ENCODE data around the gene CNR2. TPM values are rescaled to one million over a fixed set of nuclear protein-coding genes. Genes with fewer than 3 reads are reported as not detected.
"Not testable (repeated sequence)": the region's sequence is repeated elsewhere in the genome, so short reads cannot be mapped to it uniquely, and the experiment has no call there.

Gene CNR2
- polyA plus RNA-seq, 1 donor: 0.05 TPM

DNA sequence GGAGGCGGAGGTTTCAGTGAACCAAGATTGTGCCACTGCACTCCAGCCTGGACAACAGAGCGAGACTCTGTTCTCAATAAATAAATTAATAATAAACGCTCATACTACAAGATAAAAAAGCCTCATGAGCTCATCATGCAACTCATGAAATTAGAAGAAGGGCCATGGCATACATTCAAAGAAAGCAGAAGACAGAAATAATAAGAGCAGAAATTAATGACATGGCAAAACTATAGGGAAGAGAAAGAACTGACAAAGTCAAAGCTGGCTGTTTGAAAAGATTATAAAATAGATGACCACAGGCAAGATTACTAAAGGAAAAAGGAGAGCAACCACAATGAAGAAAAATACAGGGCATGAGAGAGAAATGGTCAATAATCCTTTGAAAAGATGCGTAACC lies 30.4 kb downstream of the CNR2 start:
- DNase-seq: no peak

DNA sequence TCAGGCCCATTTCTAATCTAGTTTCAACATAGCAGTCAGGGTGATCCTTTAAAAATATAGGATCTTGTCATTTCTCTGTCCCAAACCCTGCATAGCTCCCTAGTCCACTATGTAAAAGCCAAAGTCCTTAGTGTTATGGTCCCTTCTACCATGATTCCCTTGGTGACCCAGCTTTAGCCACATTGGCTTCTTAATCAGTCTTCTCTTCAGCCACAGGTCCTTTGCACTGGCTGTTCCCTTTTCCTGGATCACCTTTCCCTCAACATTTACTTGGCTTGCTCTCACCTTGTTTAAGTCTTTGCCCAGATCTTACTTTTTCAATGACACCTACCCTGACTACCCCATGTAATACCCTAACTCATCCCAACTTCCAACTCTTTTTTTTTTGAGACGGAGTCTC lies 33.4 kb downstream of the CNR2 start:
- no peak for DNase-seq

DNA sequence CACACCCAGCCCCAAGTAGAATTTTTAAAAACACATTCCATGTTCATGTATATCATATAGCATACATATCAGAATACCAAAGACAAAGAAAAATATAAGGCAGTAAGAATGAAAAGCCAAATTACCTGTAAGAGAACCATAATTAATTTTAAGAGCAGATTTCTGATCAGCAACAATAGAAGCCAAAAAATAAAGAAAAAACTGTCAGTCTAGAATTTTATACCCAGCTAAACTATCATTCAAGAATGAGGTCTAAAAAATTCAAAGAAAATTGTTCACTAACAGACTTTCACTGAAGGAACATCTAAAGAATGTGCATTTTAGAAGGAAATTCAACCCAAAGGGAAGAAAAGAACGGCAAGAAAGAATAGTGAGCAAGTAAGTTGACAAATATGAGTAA lies 34.5 kb downstream of the CNR2 start:
- no peak for DNase-seq

DNA sequence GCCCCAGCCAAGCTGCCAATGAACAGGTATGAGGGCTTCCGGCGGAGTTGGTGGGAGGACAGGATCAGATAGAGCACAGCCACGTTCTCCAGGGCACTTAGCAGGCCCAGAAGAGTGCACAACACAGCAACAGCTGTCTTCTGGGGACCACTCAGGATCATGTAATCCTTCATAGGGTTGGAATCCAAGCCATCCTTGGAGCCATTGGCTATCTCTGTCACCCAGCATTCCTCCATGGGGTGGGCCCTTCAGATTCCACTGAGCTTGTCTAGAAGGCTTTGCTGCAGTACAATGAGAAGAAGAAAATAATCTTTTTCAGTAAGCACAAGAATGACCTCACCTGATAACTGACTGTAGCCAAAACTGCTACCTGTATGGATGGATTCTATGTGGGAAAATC lies 37.8 kb downstream of the CNR2 start:
- DNase-seq: no peak

DNA sequence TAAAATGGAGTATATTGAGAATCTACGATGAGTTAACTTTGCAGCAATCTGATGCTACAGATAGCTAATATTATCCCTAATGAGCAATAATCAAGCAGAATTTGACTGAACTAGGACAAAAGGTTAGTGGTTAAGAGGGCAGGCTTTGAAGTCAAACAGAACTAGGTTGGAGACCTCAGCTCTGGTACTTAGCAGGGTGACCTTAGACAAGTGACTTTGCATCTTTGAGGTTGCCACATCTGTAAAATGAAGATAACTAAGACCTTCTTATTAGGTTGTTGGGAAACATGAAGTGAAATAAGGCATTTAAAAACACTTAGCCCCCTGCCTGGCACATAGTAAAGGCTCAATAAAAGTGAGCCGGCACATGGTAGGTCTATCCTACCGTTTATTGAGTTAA lies 40.7 kb downstream of the CNR2 start:
- no peak for DNase-seq

DNA sequence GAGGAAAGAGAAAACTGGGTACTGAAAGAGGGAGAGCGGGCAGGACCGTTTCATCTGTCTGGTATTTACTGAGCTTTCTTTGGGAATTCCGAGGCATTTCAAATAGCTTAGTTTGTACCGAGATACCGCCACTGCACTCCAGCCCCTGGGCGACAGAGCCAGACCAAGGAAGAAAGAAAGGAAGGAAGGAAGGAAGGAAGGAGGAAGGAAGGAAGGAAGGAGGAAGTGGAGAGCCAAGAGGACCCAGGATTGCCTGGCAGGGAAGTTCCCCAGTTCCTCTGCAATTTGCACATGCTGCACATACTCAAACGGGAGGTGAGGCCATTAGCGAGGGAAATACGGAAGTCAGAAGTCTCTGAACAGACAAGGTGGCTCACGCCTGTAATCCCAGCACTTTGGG lies 44.1 kb downstream of the CNR2 start:
- DNase-seq: no peak

DNA sequence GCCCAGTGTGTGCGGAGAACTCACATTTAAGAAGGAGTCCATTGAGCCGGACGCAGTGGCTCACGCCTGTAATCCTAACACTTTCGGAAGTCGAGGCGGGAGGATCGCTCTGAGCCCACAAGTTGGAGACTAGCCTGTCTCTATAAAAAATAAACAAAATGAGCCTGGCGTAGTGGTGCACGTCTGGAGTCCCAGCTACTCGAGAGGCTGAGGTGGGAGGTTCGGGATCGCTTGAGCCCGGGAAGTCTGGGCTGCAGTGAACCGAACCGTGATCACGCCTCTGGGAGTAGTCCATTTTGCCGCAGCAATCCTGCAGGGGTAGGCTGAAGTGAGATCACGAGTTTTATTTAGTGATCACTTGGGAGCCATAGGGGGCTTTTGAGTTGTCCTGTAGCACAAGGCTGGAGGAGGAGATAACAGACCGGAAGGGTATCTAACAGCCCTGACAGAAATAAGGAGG lies 44.6 kb downstream of the CNR2 start:
- DNase-seq: no peak

DNA sequence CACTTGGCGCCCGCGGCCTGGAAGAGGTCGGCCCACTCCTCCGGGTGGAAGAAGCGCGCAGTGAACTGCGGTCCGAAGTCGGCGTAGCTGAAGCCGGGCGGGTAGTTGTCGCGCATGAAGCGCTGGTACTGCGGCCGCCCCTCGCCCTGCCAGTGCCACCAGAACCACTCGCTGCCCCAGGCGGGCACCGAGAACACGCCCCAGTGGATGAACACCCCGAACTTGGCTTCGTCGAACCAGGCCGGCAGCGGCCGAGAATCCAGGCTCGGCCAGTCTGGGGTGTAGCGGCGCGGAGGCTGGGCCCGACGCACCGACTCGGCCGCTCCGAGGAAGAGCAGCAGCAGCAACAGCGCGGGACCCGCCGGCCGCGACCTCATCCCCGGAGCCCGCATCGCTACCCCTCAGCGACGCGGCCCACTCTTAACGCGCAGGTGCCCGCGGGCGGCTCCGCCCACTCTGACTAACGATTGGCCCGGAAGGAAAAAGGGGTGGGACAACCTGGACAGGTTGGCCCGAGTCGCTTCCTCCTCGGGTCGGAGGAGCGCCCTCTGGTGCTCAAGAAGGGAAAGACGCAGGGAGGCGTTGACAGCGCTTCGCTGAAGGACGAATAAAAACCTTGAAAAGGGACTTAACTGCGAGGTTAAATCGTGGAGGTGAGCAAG lies 45.1 kb downstream of the CNR2 start, which contains the start of gene FUCA1:
Gene FUCA1, minus strand, starts transcription at position 396 of the 662 bp plus-strand sequence. Its CDS starts 4 bp downstream, at position 392.
- peak; percentile 94 for DNase-seq

DNA sequence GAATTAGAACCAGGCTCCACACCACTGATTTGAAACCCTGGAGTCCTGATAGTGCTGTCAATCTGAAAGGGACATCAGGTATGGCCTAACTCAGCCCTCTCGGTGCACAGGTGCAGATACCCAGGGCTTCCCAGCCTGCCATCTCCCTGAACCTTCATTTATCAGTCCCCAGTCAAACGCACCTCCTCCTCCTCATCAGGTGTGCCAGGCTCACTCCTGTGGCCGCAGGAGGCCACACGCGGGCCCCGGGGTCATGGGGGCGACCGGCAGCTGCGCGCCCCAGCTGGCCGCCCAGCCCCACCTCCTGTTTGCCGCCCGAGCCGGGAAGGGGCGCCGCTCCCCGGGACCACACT lies 45.6 kb downstream of the CNR2 start:
- DNase-seq: no peak

DNA sequence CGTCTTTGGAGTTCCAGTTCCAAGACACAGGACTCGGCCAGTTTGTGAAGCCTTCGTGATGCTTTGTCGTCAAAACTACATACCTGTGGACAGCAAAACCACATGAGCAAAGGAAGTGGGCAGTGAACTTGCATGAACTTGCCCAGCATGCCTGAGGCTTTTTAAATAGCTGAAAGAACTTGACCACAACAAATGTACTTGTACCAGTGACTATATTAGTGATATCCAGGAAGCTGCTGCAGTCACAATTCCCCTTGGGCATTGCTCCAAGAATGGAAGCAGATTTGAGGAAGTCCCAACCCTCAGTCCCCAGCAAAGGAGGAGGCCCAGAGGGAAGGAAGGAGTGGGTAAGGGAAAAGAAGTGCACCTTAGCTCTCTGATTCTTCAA lies 47.6 kb downstream of the CNR2 start:
- DNase-seq: peak; percentile 15

DNA sequence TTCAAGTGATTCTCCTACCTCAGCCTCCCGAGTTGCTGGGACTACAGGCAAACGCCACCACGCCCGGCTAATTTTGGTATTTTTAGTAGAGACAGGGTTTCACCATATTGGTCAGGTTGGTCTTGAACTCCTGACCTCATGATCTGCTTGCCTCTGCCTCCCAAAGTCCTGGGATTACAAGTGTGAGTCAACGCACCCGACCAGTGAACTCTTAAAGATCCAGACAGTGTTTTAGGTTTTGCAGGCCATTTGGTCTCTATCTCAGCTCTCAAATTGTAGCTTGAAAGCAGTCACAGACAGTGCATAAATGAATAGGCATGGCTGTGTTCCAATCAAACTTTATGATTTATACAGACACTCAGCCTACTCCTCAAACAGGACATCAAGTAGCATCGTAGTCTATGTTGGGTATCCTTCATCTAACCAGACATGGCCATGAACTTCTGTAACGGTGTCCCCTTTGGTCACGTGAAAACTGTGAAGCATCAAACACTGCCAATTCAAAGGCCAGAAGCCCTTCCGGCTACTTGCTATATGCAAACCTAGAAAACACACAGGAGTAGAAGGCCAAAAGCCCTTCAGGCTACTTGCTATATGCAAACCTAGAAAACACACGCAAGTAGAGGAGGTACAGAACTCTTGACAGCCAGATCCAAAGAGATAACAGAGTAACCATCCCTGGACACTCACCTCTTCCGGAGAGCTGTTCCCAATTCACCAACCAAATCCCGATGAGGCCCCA lies 48.2 kb downstream of the CNR2 start:
- DNase-seq: no peak

DNA sequence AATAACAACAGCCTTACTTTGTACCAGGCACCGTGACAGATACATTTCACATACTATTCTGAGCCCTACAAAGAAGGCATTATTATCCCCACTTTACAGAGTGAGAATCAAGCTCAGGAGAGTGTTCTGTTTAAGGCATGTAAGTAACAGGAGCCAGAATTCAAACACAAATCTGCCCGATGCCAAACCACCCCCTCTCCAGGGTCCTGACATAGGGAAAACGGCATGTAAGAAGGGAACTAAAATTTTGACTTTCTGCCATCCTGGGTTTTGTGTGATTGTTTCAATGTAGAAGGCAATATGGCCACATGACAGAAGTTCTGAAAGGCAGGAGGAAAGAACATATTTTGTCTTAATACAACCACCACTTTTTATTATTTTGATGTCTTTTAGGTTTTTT lies 50.5 kb downstream of the CNR2 start:
- DNase-seq: no peak

DNA sequence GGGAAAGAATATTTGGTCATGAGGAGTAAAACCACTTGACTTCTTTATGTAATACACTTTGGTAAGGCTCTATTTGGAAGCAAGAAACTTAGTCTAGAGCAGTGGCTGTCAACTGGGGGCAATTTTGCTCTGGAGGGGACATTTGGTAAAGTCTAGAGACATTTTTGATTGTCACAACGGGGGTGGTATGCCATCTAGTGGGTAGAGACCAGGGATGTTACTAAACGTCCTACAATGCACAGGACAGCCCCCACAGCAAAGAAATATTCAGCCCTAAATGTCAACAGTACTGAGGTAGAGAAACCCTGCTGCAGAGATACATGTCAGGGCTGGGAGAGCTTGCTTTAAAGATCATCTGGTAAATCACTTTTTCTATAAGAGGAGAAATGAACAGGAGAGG lies 58.6 kb downstream of the CNR2 start:
- no peak for DNase-seq

DNA sequence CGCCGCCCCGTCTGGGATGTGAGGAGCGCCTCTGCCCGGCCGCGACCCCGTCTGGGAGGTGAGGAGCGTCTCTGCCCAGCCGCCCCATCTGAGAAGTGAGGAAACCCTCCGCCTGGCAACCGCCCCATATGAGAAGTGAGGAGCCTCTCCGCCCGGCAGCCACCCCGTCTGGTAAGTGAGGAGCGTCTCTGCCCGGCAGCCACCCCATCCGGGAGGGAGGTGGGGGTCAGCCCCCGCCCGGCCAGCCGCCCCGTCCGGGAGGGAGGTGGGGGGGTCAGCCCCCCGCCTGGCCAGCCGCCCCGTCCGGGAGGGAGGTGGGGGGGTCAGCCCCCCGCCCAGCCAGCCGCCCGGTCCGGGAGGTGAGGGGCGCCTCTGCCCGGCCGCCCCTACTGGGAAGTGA lies 60.0 kb downstream of the CNR2 start:
- not testable (repeated sequence) for DNase-seq

DNA sequence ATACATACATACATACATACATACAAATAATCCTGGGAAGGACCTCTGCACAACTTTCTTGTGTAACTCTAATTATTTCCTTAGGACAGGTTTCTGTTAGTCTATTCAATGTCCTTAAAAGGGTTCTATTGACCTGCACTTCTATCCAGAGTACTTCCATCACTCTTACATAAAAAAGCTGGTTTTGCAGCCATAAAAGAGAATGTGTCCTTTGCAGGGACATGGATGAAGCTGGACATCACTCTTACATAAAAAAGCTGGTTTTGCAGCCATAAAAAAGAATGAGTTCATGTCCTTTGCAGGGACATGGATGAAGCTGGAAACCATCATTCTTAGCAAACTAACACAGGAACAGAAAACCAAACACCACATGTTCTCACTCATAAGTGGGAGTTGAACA lies 61.8 kb downstream of the CNR2 start:
- not testable (repeated sequence) for DNase-seq

DNA sequence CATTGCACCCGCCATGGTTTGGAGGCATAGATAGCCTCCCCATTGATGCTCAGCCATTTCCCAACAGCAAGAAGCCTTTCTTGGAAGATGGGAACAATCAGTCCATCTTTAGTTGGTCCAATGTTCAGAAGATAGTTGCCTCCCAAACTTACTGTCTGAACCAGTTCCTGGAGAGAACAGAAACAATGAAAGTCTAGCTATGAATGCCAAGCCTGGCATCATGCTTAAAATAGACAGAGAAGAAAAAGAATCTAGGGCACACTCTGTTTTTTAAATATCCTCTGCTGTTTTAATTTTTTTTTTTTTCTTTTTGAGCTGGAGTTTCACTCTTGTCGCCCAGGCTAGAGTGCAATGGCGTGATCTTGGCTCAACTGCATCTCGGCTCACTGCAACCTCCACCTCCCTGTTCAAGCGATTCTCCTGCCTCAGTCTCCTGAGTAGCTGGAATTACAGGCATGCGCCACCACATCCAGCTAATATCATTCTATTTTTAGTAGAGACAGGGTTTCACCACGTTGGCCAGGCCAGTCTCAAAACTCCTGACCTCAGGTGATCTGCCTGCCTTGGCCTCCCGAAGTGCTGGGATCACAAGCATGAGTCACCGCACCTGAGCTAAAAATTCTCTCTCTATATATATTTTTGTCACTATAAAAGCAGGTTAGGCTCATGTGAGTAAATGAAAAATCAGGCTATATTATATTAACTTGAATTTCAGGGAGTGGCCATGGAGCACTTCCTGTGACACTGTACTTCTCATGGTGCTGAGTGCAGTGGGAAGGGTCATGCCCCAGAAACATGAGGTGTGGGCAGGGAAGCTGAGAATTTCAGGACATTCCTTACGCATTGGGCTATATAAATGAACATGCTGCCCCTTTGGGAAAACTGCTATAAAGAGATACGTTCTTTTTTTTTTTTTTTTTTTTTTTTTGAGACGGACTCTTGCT lies 64.2 kb downstream of the CNR2 start:
- DNase-seq: no peak

DNA sequence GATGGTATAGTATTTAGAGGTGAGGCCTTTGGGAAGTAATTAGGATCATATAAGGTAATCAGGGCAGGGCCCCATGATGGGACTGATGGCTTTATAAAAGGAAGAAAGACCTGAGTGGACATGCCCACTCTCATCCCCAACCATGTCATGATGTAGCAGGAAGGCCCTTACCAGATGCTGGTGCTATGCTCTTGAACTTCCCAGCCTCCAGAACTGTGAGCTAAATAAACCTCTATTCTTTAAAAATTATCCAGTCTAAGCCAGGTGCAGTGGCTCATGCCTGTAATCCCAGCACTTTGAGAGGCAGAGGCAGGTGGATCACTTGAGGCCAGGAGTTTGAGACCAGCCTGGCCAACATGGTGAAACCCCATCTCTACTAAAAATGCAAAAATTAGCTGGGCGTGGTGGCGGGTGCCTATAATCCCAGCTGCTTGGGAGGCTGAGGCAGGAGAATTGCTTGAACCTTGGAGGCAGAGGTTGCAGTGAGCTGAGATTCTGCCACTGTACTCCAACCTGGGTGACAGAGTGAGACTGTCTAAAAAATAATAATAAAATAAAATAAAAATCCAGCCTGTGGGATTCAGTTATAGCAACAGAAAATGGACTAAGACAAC lies 65.6 kb downstream of the CNR2 start:
- not testable (repeated sequence) for DNase-seq

DNA sequence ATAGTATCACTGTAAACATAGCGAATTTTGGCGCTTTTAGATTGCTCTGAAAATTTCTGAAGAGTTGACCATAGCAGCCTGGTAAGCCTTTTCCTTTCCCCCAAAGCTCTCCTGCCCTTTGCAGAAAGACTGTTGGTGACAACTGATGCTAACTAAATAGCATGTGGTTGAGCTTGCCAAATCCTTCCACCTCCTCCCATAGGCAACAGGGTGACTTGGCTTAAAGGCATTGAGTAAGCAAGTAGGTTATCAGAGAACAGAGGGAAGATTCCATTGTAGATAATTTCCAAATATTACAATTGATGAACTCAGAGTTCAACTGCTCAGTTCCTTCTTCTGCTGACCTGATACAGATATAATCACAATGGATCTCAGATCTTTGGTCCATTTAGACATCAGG lies 68.0 kb downstream of the CNR2 start:
- DNase-seq: no peak

DNA sequence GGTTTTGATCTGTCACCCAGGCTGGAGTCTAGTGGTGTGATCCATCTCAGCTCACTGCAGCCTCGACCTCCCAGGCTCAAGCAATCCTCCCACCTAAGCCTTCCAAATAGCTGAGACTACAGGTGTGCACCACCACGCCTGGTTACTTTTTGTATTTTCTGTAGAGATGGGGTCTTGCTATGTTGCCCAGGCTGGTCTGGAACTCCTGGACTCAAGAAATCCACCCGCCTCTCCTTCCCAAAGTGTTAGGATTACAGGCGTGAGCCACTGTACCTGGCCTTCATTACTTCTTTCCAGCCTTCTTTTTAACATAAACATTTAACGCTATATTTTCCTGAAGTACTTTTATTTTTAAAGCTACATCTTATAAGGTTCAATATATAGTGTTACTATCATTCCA lies 69.5 kb downstream of the CNR2 start:
- no peak for DNase-seq

DNA sequence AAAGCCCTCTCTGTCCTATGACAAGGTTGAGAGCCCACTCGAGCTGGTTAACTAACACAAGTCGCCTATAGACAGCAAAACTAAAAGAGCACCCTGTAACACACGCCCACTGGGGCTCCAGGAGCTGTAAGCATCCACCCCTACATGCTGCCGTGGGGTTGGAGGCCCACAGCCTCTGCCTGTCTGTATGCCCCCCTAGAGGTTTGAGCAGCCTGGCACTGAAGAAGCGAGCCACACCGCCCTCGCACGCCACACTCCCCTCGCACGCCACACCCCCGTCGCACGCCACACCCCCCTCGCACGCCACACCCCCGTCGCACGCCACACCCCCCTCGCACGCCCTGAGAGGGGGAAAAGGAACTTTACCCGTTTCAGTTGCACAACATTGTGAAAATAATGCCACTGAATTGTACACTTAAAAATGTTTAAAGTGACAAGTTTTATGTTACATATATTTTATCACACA lies 74.7 kb downstream of the CNR2 start:
- DNase-seq: peak; percentile 28

DNA sequence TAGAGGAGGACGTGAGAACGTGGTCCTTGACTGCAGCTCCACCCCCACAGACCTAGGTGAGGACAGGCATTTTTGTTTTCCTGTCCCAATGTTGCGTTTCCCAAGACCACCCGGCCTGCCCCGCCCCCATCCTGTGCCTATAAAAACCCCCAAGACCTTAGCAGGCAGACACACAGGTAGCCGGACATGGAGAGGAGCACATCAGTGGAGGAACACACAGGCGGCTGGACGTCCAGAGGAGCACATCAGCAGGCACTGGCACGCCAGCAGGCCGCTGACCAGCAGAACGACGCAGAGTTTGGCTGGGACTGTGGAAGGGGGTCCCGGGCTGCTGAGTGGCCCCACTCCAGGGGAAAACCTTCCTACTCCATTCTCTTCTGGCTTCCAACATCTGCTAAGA lies 75.3 kb downstream of the CNR2 start:
- DNase-seq: no peak

DNA sequence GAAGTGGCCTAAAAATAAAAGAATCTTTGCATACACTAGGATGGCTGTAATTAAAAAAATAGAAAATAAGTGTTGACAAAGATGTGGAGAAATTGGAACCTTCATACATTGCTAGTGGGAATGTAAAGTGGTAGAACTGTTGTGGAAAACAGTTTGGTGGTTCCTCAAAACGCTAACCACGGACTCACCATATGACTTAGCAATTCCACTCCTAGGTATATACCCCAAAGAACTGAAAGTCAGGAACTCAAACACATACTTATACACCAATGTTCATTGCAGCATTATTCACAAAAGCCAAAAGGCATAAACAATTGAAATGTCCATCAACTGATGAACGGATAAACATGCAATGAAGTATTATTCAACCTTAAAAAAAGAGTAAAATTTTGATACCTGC lies 77.1 kb downstream of the CNR2 start:
- DNase-seq: no peak

DNA sequence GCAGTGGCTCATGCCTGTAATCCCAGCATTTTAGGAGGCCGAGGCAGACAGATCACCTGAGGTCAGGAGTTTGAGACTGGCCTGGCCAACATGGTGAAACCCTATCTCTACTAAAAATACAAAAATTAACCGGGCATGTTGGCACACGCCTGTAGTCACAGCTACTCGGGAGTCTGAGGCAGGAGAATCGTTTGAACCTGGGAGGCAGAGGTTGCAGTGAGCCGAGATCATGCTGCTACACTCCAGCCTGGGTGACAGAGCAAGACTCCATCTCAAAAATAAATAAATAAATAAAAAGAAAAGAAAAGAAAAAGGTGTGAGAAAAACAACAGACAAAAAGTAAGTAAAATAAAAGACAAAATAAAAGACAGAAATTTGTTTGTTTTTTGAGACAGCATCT lies 79.0 kb downstream of the CNR2 start:
- not testable (repeated sequence) for DNase-seq

All from hindlimb muscle (tissue), 1 donor.